H9 (cell line): ENCODE data around the gene MTTP. TPM values are rescaled to one million over a fixed set of nuclear protein-coding genes. Genes with fewer than 3 reads are reported as not detected.

Experiments
- DNase-seq: peaks from one replicate; pipeline ENCODE4 v3.0.0-alpha.2; 2017
- H2AFZ ChIP-seq: one replicate; pipeline ENCODE4 v1.6.1; 2013; ENCODE audit warnings: mild to moderate bottlenecking, low read length, control low read depth, moderate library complexity
- H2AK5ac ChIP-seq: 2 replicates; pipeline ENCODE4 v1.6.1; 2013; ENCODE audit warnings: low read length, control low read depth, mixed read lengths; ENCODE audit not compliant: insufficient read length
- H2BK120ac ChIP-seq: one replicate; pipeline ENCODE4 v1.6.1; 2013; ENCODE audit warnings: low read depth, mild to moderate bottlenecking, low read length, control low read depth, inconsistent platforms; ENCODE audit not compliant: poor library complexity, severe bottlenecking
- H2BK12ac ChIP-seq: 2 replicates; pipeline ENCODE4 v1.6.1; 2013; ENCODE audit warnings: low read length, control low read depth, mixed read lengths, low read depth; ENCODE audit not compliant: insufficient read length
- H2BK15ac ChIP-seq: 2 replicates; pipeline ENCODE4 v1.6.1; 2013; ENCODE audit warnings: low read depth, low read length, control low read depth
- H2BK20ac ChIP-seq: one replicate; pipeline ENCODE4 v1.6.1; 2013; ENCODE audit warnings: low read depth, mild to moderate bottlenecking, low read length, control low read depth, inconsistent platforms; ENCODE audit not compliant: poor library complexity, severe bottlenecking
- H2BK5ac ChIP-seq: 2 replicates; pipeline ENCODE4 v1.6.1; 2013; ENCODE audit warnings: low read length, control low read depth, mixed read lengths; ENCODE audit not compliant: insufficient read length
- H3K14ac ChIP-seq: 2 replicates; pipeline ENCODE4 v1.6.1; 2013; ENCODE audit warnings: low read length, control low read depth; ENCODE audit not compliant: insufficient read depth
- H3K18ac ChIP-seq: 2 replicates; pipeline ENCODE4 v1.6.1; 2013; ENCODE audit warnings: low read depth, mild to moderate bottlenecking, mixed read lengths, low read length, control low read depth; ENCODE audit not compliant: insufficient read length
- H3K23ac ChIP-seq: 2 replicates; pipeline ENCODE4 v1.6.1; 2013; ENCODE audit warnings: low read length, control low read depth, mixed read lengths, low read depth; ENCODE audit not compliant: insufficient read length
- H3K23me2 ChIP-seq: 2 replicates; pipeline ENCODE4 v1.6.1; 2013; ENCODE audit warnings: low read depth, mild to moderate bottlenecking, mixed read lengths, low read length, control low read depth; ENCODE audit not compliant: insufficient read length, poor library complexity, severe bottlenecking
- H3K27ac ChIP-seq: 2 replicates; pipeline ENCODE4 v1.5.1; 2013; ENCODE audit warnings: low read length, control low read depth, mixed read lengths, low read depth; ENCODE audit not compliant: insufficient read length
- H3K27me3 ChIP-seq: 2 replicates; pipeline ENCODE4 v1.6.1; 2013; ENCODE audit warnings: low read length, control low read depth, inconsistent platforms; ENCODE audit not compliant: insufficient read depth
- H3K4ac ChIP-seq: 2 replicates; pipeline ENCODE4 v1.6.1; 2013; ENCODE audit warnings: low read depth, mild to moderate bottlenecking, control low read depth, inconsistent platforms, low read length, moderate library complexity
- H3K4me1 ChIP-seq: 2 replicates; pipeline ENCODE4 v1.6.1; 2013; ENCODE audit warnings: low read length, control low read depth, inconsistent platforms; ENCODE audit not compliant: insufficient read depth
- H3K4me2 ChIP-seq: 2 replicates; pipeline ENCODE4 v1.6.1; 2013; ENCODE audit warnings: low read length, control low read depth, mixed read lengths; ENCODE audit not compliant: insufficient read length, insufficient read depth
- H3K56ac ChIP-seq: 2 replicates; pipeline ENCODE4 v1.6.1; 2013; ENCODE audit warnings: low read depth, mild to moderate bottlenecking, mixed read lengths, low read length, control low read depth; ENCODE audit not compliant: insufficient read length
- H3K79me1 ChIP-seq: 2 replicates; pipeline ENCODE4 v1.6.1; 2013; ENCODE audit warnings: low read depth, mild to moderate bottlenecking, moderate library complexity, low read length, control low read depth, inconsistent platforms; ENCODE audit not compliant: insufficient read depth, poor library complexity, severe bottlenecking
- H3K79me2 ChIP-seq: 2 replicates; pipeline ENCODE4 v1.6.1; 2013; ENCODE audit warnings: low read length, control low read depth, inconsistent platforms; ENCODE audit not compliant: insufficient read depth
- H3K9ac ChIP-seq: 2 replicates; pipeline ENCODE4 v1.6.1; 2013; ENCODE audit warnings: low read length, control low read depth, mixed read lengths; ENCODE audit not compliant: insufficient read length; ENCODE audit errors: extremely low read depth
- H3K9me3 ChIP-seq: one replicate; pipeline ENCODE4 v1.6.1; 2013; ENCODE audit warnings: low read depth, low read length, inconsistent platforms; ENCODE audit not compliant: control insufficient read depth
- H3T11ph ChIP-seq: one replicate; pipeline ENCODE4 v1.6.1; 2013; ENCODE audit warnings: mild to moderate bottlenecking, low read length, control low read depth, inconsistent platforms
- H4K20me1 ChIP-seq: one replicate; pipeline ENCODE4 v1.6.1; 2013; ENCODE audit not compliant: control insufficient read depth, insufficient read length, insufficient read depth
- H4K5ac ChIP-seq: 2 replicates; pipeline ENCODE4 v1.6.1; 2013; ENCODE audit warnings: low read depth, mild to moderate bottlenecking, mixed read lengths, low read length, control low read depth; ENCODE audit not compliant: insufficient read length
- H4K8ac ChIP-seq: replicated peaks from 2 replicates; pipeline ENCODE4 v1.6.1; 2013; ENCODE audit warnings: low read length, control low read depth, mixed read lengths, low read depth; ENCODE audit not compliant: insufficient read length
- H4K91ac ChIP-seq: 2 replicates; pipeline ENCODE4 v1.6.1; 2013; ENCODE audit warnings: low read depth, mild to moderate bottlenecking, moderate library complexity, mixed read lengths, low read length, control low read depth; ENCODE audit not compliant: insufficient read length
- H3K27ac Mint-ChIP-seq, 3 experiments: 2 replicates in 2 of 3; 3 replicates in 1 of 3; pipeline ENCODE4 v1.8.0; 2020 to 2021; ENCODE audit warnings: mixed read lengths in 3 of 3, mild to moderate bottlenecking in 1 of 3, moderate library complexity in 1 of 3
- H3K27me3 Mint-ChIP-seq: 2 replicates; pipeline ENCODE4 v1.8.0; 2021; ENCODE audit warnings: low read depth, mild to moderate bottlenecking, moderate library complexity, mixed read lengths
- H3K36me3 Mint-ChIP-seq, 3 experiments: 2 replicates in 2 of 3; 3 replicates in 1 of 3; pipeline ENCODE4 v1.8.0; 2020 to 2021; ENCODE audit warnings: low read depth in 3 of 3, mixed read lengths in 3 of 3; ENCODE audit not compliant: insufficient read depth in 1 of 3
- H3K4me1 Mint-ChIP-seq, 2 experiments: 2 replicates each; pipeline ENCODE4 v1.8.0; 2020; ENCODE audit warnings: mixed read lengths in 2 of 2
- H3K4me3 Mint-ChIP-seq, 2 experiments: 2 replicates in 1 of 2; 3 replicates in 1 of 2; pipeline ENCODE4 v1.8.0; 2020 to 2021; ENCODE audit warnings: mild to moderate bottlenecking in 2 of 2, mixed read lengths in 2 of 2, moderate library complexity in 1 of 2
- H3K9me3 Mint-ChIP-seq, 2 experiments: 2 replicates in 1 of 2; 3 replicates in 1 of 2; pipeline ENCODE4 v1.8.0; 2020; ENCODE audit warnings: mild to moderate bottlenecking in 2 of 2, mixed read lengths in 2 of 2, moderate library complexity in 1 of 2
- WGBS: extraction: QIAGEN DNeasy Blood & Tissue Kit; methylation state at CpG from one replicate; pipeline ENCODE4 v1.1.7; 2013; ENCODE audit warnings: missing lambda C conversion rate, low lambda C conversion rate, mixed read lengths; ENCODE audit not compliant: insufficient read length; ENCODE audit errors: extremely low coverage; 5-methylcytosine and 5-hydroxymethylcytosine counted together
- total RNA-seq: library from RNA; stranded (reverse); gene quantifications from 2 replicates; pipeline ENCODE4 v1.2.1, GENCODE V29; 2021
- TF ChIP-seq, protein P1 (sequence below): fragments of 200-600 bp; sonication (generic); conservative IDR thresholded peaks from 3 replicates; pipeline ENCODE4 v1.8.0; 2021; ENCODE audit warnings: antibody characterized with exemption, mild to moderate bottlenecking

The MTTP gene
- total RNA-seq, 1 experiment from 2014 or later, result 0.46 TPM

DNA sequence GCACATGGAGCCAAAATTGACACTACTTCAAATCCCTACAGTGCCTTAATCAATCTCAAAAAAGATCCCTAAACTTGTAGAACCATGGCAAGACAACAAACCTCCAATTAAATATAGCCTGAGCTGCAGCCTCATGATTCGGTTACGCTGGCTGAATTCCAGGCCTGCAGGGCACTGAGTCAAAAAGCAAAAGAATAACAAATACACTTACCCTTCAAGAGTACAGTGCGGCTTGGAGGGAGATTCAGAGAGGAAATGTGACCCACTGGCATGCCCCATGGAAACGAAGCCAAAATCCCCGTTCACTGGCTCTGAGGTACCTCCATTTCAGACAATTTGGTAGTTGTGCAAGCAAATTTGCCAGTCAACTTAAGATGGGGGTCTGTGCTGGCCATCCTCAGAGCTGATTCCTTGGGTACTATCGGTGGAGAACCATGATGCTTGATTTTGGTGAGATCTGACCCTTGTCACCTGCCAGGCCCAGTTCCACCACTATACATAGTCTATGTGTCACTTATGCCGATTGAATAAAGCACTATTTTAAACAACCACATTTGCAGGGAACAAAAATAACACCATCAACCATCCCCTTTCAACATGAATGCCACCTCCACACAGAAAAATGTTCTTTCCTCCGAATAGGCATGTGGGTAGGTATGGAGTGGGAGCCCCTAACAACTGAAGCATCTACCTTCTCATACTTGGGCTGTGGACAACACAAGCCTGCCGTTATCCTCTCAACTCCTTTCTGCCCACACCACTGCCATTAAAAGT is 80.9 kb downstream of the MTTP start:
- Histone ChIP-seq H3K4me2 (no peak overlapping the region), H3K27me3 (no peaks in the 10 kb centered on the region), H3K23me2 (no peaks in the 10 kb centered on the region), H2AK5ac (no peak overlapping the region), H3K79me2 (no peaks in the 10 kb centered on the region), H2BK20ac (no peak overlapping the region), H2BK15ac (no peak overlapping the region), H3K23ac (no peak overlapping the region), H3K27ac (no peak overlapping the region), H2BK12ac (no peak overlapping the region), H2AFZ (no peak overlapping the region), H3K14ac (no peak overlapping the region), H3K79me1 (no peaks in the 10 kb centered on the region), H3K4me1 (no peaks in the 10 kb centered on the region), H4K91ac (no peak overlapping the region), H3T11ph (no peak overlapping the region), H3K18ac (no peak overlapping the region), H4K5ac (no peak overlapping the region), H4K20me1 (no peaks in the 10 kb centered on the region), H3K56ac (no peak overlapping the region), H2BK5ac (no peak overlapping the region), H3K4ac (no peak overlapping the region), H3K9ac (no peak overlapping the region), H3K9me3 (no peaks in the 10 kb centered on the region), H4K8ac (no peak overlapping the region), H2BK120ac (no peak overlapping the region)
- Mint-ChIP-seq H3K4me1 (no peaks in the 10 kb centered on the region), H3K36me3 (no peaks in the 10 kb centered on the region), H3K4me3 (no peak overlapping the region), H3K9me3 (no peaks in the 10 kb centered on the region), H3K27ac (no peak overlapping the region), H3K27me3 (peaks cover 17% of the 10 kb centered on the region)
- TF ChIP-seq, protein P1, sequence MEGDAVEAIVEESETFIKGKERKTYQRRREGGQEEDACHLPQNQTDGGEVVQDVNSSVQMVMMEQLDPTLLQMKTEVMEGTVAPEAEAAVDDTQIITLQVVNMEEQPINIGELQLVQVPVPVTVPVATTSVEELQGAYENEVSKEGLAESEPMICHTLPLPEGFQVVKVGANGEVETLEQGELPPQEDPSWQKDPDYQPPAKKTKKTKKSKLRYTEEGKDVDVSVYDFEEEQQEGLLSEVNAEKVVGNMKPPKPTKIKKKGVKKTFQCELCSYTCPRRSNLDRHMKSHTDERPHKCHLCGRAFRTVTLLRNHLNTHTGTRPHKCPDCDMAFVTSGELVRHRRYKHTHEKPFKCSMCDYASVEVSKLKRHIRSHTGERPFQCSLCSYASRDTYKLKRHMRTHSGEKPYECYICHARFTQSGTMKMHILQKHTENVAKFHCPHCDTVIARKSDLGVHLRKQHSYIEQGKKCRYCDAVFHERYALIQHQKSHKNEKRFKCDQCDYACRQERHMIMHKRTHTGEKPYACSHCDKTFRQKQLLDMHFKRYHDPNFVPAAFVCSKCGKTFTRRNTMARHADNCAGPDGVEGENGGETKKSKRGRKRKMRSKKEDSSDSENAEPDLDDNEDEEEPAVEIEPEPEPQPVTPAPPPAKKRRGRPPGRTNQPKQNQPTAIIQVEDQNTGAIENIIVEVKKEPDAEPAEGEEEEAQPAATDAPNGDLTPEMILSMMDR, result no peak
- no peak for DNase-seq
- no CpG with 5 or more reads among the region's 9 CpGs for WGBS
